ENCODE measurements around the gene DOCK1. TPM values are rescaled to one million over a fixed set of nuclear protein-coding genes. Genes with fewer than 3 reads are reported as not detected.
"Not testable (repeated sequence)": the region's sequence is repeated elsewhere in the genome, so short reads cannot be mapped to it uniquely, and the experiment has no call there.

DOCK1 gene
- total RNA-seq, 3 donors from 2014 or later, result 0.11 to 0.15 (median 0.14) TPM

DNA sequence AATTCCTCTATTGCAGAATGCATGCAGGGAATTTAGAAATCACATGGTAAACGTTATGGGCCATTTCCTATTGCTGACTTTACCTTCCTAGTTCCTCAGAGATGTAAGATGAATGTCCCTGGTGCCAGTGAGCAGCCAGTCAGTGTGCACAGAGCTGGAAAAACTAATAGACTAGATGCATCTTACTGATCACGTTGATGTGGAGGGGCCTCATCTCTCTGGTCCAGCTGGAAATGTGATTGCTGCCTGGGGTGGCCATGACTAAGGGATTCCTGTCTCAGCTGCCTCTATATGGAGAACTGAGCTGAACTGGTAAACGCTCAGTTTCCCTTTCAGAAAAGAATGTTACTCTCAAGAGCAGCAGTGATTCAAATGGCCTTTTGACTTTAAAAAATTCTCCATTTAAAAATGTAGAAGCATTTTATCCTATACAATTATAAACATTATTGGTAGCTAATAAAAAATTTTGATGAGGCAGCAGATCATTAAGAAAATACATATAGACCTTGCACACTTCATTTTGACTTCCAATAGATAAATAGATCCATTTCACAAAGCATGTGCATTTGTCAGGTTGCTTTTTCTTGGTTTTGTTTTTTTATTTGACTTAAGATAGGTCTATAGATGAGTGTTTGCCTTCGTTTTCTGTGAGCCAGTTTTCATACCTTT, 371.7 kb downstream of the DOCK1 start:
- DNase-seq, result no peak
- Mint-ChIP-seq H3K4me3 (no peak overlapping the region), H3K36me3 (ENCODE audit: insufficient read depth) (no peaks in the 10 kb centered on the region), H3K27me3 (ENCODE audit: low read depth) (peaks cover 2% of the 10 kb centered on the region), H3K4me1 (ENCODE audit: low read depth) (no peaks in the 10 kb centered on the region), H3K9me3 (no peaks in the 10 kb centered on the region)
- no peak for ATAC-seq

DNA sequence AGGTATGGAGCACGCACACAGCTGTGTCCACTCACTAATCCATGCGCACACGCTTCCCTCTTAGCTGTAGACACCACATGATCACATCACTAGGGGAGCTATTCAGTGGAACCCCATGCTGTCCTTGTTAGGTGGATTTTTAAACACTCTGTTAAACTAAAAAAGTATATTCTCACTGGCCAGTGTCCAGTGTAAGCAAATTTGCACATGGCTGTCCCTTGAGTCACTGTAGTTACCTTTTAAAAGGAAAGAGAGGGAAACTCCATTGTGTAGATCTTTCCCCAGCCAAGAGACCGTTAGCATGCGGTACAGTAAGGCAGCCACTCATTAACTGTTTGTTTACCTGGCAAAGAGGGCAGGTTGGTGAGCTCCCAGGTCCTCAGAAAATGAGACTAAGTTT, 372.8 kb downstream of the DOCK1 start:
- DNase-seq, result no peak
- Mint-ChIP-seq H3K27me3 (ENCODE audit: low read depth) (peaks cover 2% of the 10 kb centered on the region), H3K4me1 (ENCODE audit: low read depth) (no peaks in the 10 kb centered on the region), H3K4me3 (no peak overlapping the region), H3K9me3 (no peaks in the 10 kb centered on the region), H3K36me3 (ENCODE audit: insufficient read depth) (no peaks in the 10 kb centered on the region)
- no peak for ATAC-seq

DNA sequence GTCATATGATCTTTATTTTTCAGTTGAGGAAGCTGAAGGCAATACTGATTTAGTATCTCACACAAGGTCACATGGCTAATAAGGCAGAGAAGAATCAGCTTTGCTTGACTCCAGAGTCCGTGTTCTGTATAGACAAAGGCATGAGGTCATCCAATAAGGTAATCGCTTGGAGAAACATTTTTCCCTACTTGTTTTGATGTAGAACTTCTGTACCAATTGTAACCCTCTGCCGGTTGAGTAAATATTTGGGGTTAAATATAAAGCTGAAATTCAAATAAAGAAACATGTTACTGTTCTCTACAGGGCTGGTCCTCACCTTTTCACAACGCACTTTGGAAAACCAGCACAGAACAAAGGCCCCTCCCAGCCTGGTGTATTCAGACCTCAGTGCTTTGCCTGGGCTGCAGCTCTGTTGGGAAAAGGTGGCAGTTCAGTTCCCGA, 374.1 kb downstream of the DOCK1 start:
- Mint-ChIP-seq H3K27me3 (ENCODE audit: low read depth) (peaks cover 4% of the 10 kb centered on the region), H3K9me3 (no peaks in the 10 kb centered on the region), H3K4me1 (ENCODE audit: low read depth) (no peaks in the 10 kb centered on the region), H3K36me3 (ENCODE audit: insufficient read depth) (no peaks in the 10 kb centered on the region), H3K4me3 (no peak overlapping the region)
- DNase-seq (no peak), ATAC-seq (no peak)

DNA sequence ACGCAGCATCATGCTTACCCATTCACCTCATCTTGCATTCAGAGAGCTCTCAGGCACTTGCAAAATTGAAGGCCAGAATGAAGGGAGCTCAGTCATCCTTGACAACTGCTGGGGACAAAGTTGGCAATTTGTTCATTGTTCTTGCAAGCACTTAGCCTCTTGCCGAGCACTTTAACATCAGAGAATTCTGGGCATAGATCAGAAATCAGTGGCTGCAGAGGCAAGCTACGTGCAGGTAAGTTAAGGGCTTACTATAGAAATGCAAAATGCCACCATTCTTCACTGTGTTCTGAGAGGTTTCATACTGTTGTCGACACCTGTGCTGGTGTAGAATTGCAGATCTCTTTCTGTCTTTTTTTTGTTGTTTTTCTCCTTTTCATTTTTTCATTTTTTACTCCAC, 375.2 kb downstream of the DOCK1 start:
- Mint-ChIP-seq H3K27me3 (ENCODE audit: low read depth) (peaks cover 2% of the 10 kb centered on the region), H3K4me1 (ENCODE audit: low read depth) (no peaks in the 10 kb centered on the region), H3K36me3 (ENCODE audit: insufficient read depth) (no peaks in the 10 kb centered on the region), H3K4me3 (no peak overlapping the region), H3K9me3 (no peaks in the 10 kb centered on the region)
- DNase-seq (no peak), ATAC-seq (no peak)

DNA sequence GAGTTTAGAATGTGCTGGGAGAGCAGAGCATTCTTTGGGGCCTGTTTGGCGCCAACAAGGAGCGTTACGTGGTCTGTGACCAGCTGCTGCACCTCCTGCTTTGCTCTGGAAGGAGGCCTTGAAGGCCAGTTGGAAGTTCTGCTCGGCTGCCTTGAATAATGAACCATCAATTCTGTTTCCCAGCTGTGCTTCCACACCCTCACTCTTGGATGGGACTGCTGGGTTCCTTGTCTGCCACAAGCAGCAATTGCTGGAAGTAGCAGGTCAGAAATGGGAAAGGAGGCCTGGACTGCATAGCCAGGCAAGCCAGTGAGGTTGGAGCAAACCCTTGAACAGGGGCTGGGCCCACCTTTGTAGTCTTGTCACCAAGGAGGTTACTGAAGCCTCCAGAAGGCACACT, 377.8 kb downstream of the DOCK1 start:
- Mint-ChIP-seq H3K27me3 (ENCODE audit: low read depth) (peaks cover 2% of the 10 kb centered on the region), H3K36me3 (ENCODE audit: insufficient read depth) (no peaks in the 10 kb centered on the region), H3K4me1 (ENCODE audit: low read depth) (no peaks in the 10 kb centered on the region)

DNA sequence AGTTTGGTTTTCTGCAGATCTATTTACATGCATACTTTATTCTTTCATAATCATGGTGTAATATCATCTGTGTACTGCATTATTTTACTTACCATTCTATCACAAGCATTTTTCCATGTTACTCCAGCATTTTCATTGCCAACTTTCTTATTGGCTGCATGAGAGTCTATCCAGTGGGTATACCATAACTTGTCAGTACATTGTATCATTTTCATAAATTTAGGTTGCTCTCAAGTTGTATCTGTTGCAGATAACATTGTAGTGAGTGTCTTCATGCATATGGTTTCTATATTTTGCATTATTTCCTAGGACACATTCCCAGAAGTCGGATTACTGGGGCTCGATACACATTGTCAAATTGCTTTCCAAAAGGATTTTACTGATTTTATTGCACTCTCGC, 378.3 kb downstream of the DOCK1 start:
- Mint-ChIP-seq H3K9me3 (peaks cover 8% of the 10 kb centered on the region), H3K4me1 (ENCODE audit: low read depth) (no peaks in the 10 kb centered on the region)
- ATAC-seq, result no peak

More for the DNA sequence above, 377.8 kb downstream of the DOCK1 start:
- ATAC-seq, result no peak
- H3K4me3 Mint-ChIP-seq, result no peak overlapping the region
- DNase-seq, result no peak
- H3K9me3 Mint-ChIP-seq, result peaks cover 5% of the 10 kb centered on the region

DNA sequence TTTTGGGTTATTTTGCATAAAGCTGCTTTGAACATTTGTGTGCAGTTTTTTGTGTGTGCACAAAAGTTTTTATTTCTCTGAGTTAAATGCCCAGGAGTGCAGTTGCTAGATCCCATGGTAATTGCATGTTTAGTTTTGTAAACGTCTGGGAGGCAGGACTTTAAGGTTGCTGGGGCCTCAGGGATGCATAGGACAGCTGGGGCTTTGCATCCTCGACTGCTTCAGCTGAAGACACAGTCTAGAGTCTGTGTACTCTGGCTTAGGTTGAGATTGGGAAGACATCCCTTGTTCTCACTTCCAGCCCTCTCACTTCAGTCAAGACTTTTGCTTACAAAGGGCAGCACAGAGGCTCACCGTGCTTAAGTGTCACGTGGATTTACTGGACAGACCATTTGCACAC, 385.6 kb downstream of the DOCK1 start:
- ATAC-seq (no peak), DNase-seq (no peak)
- Mint-ChIP-seq H3K27me3 (ENCODE audit: low read depth) (peaks cover 8% of the 10 kb centered on the region), H3K4me3 (no peak overlapping the region), H3K4me1 (ENCODE audit: low read depth) (peaks cover 27% of the 10 kb centered on the region), H3K9me3 (peaks cover 15% of the 10 kb centered on the region), H3K36me3 (ENCODE audit: insufficient read depth) (no peaks in the 10 kb centered on the region)

More for the DNA sequence above, 378.3 kb downstream of the DOCK1 start:
- H3K4me3 Mint-ChIP-seq, result no peak overlapping the region
- H3K36me3 Mint-ChIP-seq (ENCODE audit: insufficient read depth), result no peaks in the 10 kb centered on the region
- DNase-seq, result no peak
- peaks cover 2% of the 10 kb centered on the region for H3K27me3 Mint-ChIP-seq (ENCODE audit: low read depth)

DNA sequence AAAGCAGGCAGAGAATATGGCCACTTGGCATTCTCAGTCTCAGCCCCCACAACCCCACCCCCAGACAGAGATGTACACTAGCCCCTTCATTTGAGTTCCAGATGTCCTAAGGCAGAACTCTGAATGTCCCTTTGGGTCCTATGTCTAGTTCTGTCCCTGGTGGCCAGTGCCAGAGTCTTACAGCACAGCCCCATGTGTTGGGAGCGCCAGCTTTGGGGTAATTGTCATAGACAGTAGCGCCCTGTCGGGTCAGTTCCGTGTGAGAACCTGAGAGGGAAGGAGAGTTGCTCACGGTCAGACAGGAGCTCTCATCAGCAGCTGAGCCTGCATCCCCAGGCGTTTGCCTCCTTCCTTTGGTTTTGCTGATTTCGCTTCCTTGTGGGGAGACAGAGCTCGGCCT, 386.1 kb downstream of the DOCK1 start:
- DNase-seq (no peak), ATAC-seq (no peak)
- H3K4me1 Mint-ChIP-seq (ENCODE audit: low read depth), result peaks cover 28% of the 10 kb centered on the region
- H3K27me3 Mint-ChIP-seq (ENCODE audit: low read depth), result peaks cover 8% of the 10 kb centered on the region
- H3K4me3 Mint-ChIP-seq, result no peak overlapping the region
- H3K9me3 Mint-ChIP-seq, result peaks cover 15% of the 10 kb centered on the region
- H3K36me3 Mint-ChIP-seq (ENCODE audit: insufficient read depth), result no peaks in the 10 kb centered on the region

DNA sequence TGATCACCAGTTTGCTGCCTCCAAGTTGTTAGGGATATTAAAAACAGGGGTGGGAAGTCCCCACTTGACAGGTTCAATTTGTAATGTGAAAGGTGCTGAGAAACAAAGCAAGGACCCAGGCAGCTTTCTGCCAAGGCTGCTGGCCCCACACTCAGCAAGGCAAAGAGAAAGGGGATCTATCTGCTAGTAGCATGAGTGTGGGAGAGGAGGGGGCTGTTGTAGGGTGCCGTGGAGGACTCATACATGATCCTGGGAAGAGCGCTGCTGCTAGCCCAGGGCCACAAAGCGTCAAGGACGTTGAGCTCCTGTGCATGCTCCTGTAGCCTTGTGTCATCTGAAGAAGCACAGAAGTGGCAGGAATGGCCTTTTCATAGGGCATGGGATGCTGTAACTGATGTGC, 387.7 kb downstream of the DOCK1 start:
- H3K4me1 Mint-ChIP-seq (ENCODE audit: low read depth), result peaks cover 28% of the 10 kb centered on the region
- H3K27me3 Mint-ChIP-seq (ENCODE audit: low read depth), result peaks cover 12% of the 10 kb centered on the region
- H3K4me3 Mint-ChIP-seq, result no peak overlapping the region

DNA sequence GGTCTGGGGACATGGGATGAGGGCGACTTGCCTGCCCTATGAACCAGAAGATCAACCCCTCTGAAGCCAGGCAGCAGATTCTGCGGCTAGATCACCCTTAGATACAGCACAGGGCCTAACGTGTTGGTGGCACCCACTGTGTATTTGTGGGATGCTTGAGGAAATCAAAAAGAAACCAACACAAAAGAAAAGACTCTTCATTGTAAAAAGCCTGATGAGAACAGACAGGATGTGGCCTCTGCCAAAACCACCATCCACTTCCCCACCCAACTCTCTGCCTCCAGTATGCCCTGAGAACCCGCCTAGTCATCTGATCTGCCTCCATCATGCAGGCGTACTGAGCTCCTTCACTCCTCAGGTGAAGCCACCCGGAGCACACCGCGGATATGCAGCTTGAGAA, 388.4 kb downstream of the DOCK1 start:
- Mint-ChIP-seq H3K4me3 (peak overlapping the region; percentile 9), H3K9me3 (peaks cover 8% of the 10 kb centered on the region), H3K36me3 (ENCODE audit: insufficient read depth) (no peaks in the 10 kb centered on the region), H3K27me3 (ENCODE audit: low read depth) (peaks cover 12% of the 10 kb centered on the region), H3K4me1 (ENCODE audit: low read depth) (peaks cover 28% of the 10 kb centered on the region)
- DNase-seq, result no peak
- peak; percentile 81 to 84 for ATAC-seq

More for the DNA sequence above, 387.7 kb downstream of the DOCK1 start:
- H3K9me3 Mint-ChIP-seq, result peaks cover 12% of the 10 kb centered on the region
- DNase-seq, result no peak
- ATAC-seq, result no peak
- H3K36me3 Mint-ChIP-seq (ENCODE audit: insufficient read depth), result no peaks in the 10 kb centered on the region

DNA sequence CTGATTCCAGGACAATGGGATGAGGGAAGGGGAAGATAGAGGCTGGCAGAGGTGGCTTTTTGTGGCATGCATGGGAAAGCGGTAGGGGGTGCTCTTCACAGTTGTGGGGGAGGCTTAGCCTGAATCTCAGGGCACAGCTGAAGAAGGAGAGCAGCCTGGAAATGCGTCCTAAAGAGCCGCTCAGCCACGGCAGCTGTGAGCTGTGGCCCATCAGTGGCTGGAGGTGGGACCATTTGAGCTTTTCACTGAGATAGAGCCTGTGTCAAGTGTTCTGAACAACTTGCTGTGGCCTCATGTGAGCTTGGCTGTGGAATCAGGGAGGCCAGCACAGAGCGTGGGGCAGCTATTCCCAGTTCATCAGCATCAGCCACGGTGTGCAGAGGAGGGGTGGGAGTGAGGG, 391.5 kb downstream of the DOCK1 start:
- DNase-seq (no peak), ATAC-seq (no peak)
- Mint-ChIP-seq H3K4me3 (no peak overlapping the region), H3K4me1 (ENCODE audit: low read depth) (peaks cover 28% of the 10 kb centered on the region), H3K36me3 (ENCODE audit: insufficient read depth) (no peaks in the 10 kb centered on the region), H3K27me3 (ENCODE audit: low read depth) (peaks cover 4% of the 10 kb centered on the region), H3K9me3 (peaks cover 3% of the 10 kb centered on the region)

DNA sequence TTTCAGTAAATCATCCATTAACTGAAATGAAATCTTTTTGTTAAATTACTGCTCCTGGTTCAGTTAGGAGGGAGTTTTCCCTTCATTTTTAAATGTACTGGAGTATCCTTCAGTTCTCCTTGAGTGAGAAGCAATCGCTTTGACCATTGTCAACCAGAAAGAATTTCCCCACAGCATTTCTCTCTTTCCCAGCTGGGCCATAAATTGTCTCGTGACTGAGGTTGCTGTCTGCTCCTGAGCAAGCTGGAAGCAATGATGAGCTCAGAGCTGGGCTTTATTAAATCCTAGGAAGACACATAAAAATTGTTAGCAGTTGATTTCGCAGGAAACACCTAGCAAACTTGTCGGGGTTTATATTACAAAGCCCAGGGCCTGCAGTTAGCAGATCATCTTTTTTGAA, 393.2 kb downstream of the DOCK1 start:
- H3K9me3 Mint-ChIP-seq, result peaks cover 3% of the 10 kb centered on the region
- no peak overlapping the region for H3K4me3 Mint-ChIP-seq
- ATAC-seq (no peak), DNase-seq (no peak)
- peaks cover 16% of the 10 kb centered on the region for H3K4me1 Mint-ChIP-seq (ENCODE audit: low read depth)
- H3K36me3 Mint-ChIP-seq (ENCODE audit: insufficient read depth), result no peaks in the 10 kb centered on the region
- peaks cover 4% of the 10 kb centered on the region for H3K27me3 Mint-ChIP-seq (ENCODE audit: low read depth)

DNA sequence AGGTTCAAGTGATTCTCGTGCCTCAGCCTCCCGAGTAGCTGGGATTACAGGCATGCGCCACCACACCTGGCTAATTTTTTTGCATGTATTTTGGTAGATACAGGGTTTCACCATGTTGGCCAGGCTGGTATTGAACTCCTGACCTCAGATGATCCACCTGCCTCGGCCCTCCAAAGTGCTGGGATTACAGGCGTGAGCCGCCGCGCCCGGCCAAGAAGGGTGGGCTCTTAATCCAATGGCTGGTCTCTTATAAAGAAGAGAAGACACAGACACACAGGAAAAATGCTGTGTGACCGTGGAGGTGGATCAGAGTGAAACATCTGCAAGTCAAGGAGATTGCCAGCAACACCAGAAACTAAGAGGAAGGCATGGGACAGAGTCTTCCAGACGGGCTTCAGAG, 394.0 kb downstream of the DOCK1 start:
- not testable (repeated sequence) for H3K4me3 Mint-ChIP-seq; ATAC-seq; H3K4me1 Mint-ChIP-seq (ENCODE audit: low read depth); H3K9me3 Mint-ChIP-seq; H3K36me3 Mint-ChIP-seq (ENCODE audit: insufficient read depth); H3K27me3 Mint-ChIP-seq (ENCODE audit: low read depth); DNase-seq

DNA sequence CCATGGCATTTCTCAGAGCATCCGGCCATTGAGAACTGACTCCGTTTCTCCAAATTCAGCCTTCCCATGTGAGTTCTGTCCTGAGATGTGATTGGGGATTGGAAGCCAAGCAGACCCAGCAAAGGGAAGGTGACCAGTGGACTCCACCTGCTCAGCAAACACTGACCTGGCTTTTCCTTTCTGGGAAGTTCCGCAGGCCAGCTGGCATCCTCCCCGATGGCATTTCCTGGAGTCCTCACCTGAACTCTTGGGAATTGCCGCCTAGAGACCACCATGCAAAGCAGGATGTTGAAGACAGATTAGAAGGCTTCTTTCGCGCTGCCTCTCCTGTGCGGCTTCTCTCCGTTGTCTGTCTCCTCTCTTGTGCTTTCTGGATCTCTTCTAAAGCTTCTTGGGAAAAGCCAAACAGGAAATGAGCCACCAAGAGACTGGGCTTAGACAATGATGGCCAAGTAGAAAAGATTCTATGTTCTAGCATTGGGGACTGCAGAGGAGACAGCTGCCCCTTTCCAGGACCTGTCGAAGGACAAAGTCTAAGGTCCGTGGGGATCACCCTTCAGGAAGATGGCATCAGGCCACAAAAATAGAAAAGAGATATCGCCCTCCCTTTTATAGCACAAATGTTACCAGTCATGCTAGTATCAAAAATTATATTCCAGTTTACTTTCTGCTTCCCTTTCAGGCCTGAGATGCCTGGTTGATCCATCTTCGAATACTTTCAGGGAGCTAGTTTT, 394.9 kb downstream of the DOCK1 start:
- Mint-ChIP-seq H3K36me3 (ENCODE audit: insufficient read depth) (no peaks in the 10 kb centered on the region), H3K27me3 (ENCODE audit: low read depth) (peaks cover 4% of the 10 kb centered on the region), H3K4me1 (ENCODE audit: low read depth) (peaks cover 3% of the 10 kb centered on the region), H3K9me3 (no peaks in the 10 kb centered on the region), H3K4me3 (no peak overlapping the region)
- no peak for ATAC-seq
- DNase-seq, result no peak

DNA sequence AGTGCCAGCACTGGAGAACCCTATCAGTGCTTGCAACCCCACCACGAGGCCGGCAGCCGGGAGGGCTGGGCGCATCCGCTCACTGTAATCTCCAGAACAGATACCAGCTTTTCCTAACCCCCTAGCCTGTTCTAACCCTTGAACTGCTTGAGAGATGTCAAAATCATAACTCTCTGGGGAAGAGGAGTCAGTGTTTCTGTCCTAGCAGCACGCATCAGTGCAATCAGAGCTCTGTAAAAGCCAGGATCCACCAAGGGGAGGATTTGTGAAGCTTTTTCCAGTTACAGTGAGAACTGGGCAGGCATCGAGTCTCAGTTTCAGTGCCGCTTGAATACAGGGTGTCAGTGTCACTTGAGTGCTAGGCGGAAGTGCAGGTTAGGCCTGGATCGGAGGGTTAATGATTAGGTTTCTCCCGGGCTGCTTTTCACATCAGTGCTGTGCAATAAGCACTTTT, 395.7 kb downstream of the DOCK1 start:
- no peak for DNase-seq
- no peaks in the 10 kb centered on the region for H3K9me3 Mint-ChIP-seq
- no peaks in the 10 kb centered on the region for H3K36me3 Mint-ChIP-seq (ENCODE audit: insufficient read depth)
- peaks cover 1% of the 10 kb centered on the region for H3K4me1 Mint-ChIP-seq (ENCODE audit: low read depth)
- H3K4me3 Mint-ChIP-seq, result no peak overlapping the region
- peaks cover 4% of the 10 kb centered on the region for H3K27me3 Mint-ChIP-seq (ENCODE audit: low read depth)
- no peak for ATAC-seq

All from activated T-cell treated with anti-CD3 and anti-CD28 coated beads, Interleukin-2, amount 50 U/mL, for 4 hours (primary cell).